ENCODE results near the gene PPP1R11. TPM values are rescaled to one million over a fixed set of nuclear protein-coding genes. Genes with fewer than 3 reads are reported as not detected.
A peak's percentile ranks its signal among the peaks of the same experiment; 100 is the strongest.

Gene PPP1R11
- total and polyA plus RNA-seq, 9 of the 15 experiments (the other 6 are each of a cell fraction or from before 2014, with no cell fraction given), result 17.8 to 94.8 (median 44.6) TPM

DNA sequence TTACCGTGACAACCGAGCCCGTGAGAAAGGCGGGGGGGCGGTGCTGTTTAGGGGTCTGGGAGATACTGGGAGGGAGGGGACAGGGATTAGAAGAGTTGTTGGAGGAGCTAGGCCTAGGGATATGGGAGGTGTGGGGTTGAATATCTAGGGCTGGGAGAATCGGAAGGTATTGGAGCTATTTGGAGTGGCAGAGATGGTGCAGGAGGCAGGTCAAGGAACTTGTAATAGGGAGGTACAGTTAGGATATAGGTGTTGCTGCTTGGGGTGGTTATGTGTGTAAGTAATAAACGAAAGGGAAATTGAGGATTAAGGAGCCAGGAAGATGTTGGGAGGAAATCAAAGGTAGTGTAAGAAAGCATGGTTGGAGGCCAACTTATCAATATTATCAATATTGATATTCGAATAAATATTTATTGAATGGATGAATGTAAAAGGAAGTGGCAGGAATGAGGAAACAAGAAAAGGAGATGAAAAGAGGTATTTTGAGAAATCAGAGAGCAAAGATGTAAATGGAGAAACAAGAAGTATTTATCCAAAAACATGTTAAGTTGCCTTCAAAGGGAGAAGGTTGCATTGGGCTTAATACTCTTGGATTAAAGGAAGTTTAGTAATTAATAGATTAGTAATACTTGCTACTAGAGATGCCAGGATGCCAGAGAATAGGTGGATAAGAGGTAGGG lies 602 bp downstream of the PPP1R11 start (continued):
- TF ChIP-seq ZNF77 (CRISPR knock-in tag; IDR thresholded peaks at IDR 0.05) (no peak), SIX5 (IDR thresholded peaks at IDR 0.05; ENCODE audit: borderline replicate concordance in 1 of 2, insufficient read depth in 1 of 2, low read depth in 1 of 2, low read length in 2 of 2) (no peak), FOXK1 (CRISPR knock-in tag; IDR thresholded peaks at IDR 0.05; ENCODE audit: borderline replicate concordance) (no peak), TFAP4 (CRISPR knock-in tag; IDR thresholded peaks at IDR 0.05; ENCODE audit: borderline replicate concordance) (no peak), SIN3B (IDR thresholded peaks at IDR 0.05; ENCODE audit: low read depth) (no peak), BCLAF1 (IDR thresholded peaks at IDR 0.05; ENCODE audit: borderline replicate concordance in 1 of 2, control insufficient read depth in 1 of 2, low read depth in 2 of 2, low read length in 1 of 2) (no peak), ZNF184 (CRISPR knock-in tag; IDR thresholded peaks at IDR 0.05) (no peak), NR0B1 (IDR thresholded peaks at IDR 0.05; ENCODE audit: partially characterized antibody) (no peak), ZNF589 (CRISPR knock-in tag; IDR thresholded peaks at IDR 0.05; ENCODE audit: low read depth) (no peak), SMAD4 (CRISPR knock-in tag; conservative IDR thresholded peaks at IDR 0.05) (no peak), ZNF778 (CRISPR knock-in tag; IDR thresholded peaks at IDR 0.05) (no peak), ZNF143 (CRISPR knock-in tag; IDR thresholded peaks at IDR 0.05) (0 out of 2 replicates have a peak, but pooled peaks have one; percentile 37)
- TF ChIP-seq, protein P1, sequence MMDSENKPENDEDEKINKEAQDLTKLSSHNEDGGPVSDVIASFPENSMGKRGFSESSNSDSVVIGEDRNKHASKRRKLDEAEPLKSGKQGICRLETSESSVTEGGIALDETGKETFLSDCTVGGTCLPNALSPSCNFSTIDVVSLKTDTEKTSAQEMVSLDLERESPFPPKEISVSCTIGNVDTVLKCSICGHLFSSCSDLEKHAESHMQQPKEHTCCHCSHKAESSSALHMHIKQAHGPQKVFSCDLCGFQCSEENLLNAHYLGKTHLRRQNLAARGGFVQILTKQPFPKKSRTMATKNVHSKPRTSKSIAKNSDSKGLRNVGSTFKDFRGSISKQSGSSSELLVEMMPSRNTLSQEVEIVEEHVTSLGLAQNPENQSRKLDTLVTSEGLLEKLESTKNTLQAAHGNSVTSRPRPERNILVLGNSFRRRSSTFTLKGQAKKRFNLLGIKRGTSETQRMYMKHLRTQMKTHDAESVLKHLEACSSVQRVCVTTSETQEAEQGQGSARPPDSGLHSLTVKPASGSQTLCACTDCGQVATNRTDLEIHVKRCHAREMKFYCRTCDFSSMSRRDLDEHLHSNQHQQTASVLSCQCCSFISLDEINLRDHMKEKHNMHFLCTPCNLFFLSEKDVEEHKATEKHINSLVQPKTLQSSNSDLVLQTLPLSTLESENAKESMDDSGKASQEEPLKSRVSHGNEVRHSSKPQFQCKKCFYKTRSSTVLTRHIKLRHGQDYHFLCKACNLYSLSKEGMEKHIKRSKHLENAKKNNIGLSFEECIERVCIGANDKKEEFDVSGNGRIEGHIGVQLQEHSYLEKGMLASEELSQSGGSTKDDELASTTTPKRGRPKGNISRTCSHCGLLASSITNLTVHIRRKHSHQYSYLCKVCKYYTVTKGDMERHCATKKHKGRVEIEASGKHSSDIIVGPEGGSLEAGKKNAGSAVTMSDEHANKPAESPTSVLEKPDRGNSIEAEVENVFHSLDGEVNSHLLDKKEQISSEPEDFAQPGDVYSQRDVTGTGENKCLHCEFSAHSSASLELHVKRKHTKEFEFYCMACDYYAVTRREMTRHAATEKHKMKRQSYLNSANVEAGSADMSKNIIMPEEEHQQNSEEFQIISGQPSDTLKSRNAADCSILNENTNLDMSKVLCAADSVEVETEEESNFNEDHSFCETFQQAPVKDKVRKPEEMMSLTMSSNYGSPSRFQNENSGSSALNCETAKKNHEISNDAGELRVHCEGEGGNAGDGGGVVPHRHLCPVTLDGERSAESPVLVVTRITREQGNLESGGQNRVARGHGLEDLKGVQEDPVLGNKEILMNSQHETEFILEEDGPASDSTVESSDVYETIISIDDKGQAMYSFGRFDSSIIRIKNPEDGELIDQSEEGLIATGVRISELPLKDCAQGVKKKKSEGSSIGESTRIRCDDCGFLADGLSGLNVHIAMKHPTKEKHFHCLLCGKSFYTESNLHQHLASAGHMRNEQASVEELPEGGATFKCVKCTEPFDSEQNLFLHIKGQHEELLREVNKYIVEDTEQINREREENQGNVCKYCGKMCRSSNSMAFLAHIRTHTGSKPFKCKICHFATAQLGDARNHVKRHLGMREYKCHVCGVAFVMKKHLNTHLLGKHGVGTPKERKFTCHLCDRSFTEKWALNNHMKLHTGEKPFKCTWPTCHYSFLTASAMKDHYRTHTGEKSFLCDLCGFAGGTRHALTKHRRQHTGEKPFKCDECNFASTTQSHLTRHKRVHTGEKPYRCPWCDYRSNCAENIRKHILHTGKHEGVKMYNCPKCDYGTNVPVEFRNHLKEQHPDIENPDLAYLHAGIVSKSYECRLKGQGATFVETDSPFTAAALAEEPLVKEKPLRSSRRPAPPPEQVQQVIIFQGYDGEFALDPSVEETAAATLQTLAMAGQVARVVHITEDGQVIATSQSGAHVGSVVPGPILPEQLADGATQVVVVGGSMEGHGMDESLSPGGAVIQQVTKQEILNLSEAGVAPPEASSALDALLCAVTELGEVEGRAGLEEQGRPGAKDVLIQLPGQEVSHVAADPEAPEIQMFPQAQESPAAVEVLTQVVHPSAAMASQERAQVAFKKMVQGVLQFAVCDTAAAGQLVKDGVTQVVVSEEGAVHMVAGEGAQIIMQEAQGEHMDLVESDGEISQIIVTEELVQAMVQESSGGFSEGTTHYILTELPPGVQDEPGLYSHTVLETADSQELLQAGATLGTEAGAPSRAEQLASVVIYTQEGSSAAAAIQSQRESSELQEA (IDR thresholded peaks at IDR 0.05; ENCODE audit: low read depth), result no peak; the same call in 1 of the 2 replicates
